ENCODE data around the gene GNAS. TPM values are rescaled to one million over a fixed set of nuclear protein-coding genes. Genes with fewer than 3 reads are reported as not detected.

The GNAS gene
- total and polyA plus RNA-seq, 10 of the 15 experiments (the other 5 are each of a cell fraction or from before 2014, with no cell fraction given), result 209 to 950 (median 394) TPM

DNA sequence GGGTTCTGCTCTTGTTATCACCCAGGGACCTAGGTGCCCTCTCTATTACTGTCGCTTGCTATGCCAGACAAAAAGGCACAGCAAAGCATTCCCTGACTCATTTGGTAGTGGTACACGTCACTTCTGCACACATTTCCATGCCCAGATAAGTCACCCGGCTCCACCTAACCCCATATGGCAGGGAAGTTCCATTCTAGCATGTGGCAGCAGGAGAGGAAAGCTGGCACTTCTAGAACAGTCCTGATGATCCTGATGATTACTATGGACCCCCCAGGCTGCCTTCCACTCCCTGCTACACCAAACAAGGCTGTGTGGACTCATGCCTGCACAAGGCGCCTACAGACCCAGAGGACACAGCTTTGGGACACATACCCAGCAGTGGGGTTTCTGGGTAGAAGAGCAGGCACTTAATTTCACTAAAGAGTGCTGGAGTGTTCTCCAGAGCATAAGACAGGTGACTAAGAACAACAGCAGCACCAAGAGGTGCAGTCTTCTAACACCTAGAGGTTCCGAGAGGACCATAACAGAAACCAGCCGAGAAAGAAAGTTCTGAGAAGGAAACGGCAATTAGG, 75.1 kb downstream of the GNAS start:
- FAIRE-seq (no peak), ATAC-seq (no peak), DNase-seq (ENCODE audit: low read depth, low spot score) (no peak)
- Histone ChIP-seq H3K4me3 (no peak overlapping the region), H2AFZ (ENCODE audit: control insufficient read depth, low read depth, low read length) (no peak overlapping the region), H3K9ac (ENCODE audit: control insufficient read depth, insufficient read depth, low read length) (no peak overlapping the region), H3K9me3 (replicated peaks; ENCODE audit: control insufficient read depth, insufficient read depth, low read length) (no peaks in the 10 kb centered on the region), H3K4me2 (ENCODE audit: control insufficient read depth, insufficient read depth) (no peak overlapping the region), H3K27ac (ENCODE audit: control insufficient read depth, insufficient read depth) (no peak overlapping the region), H3K79me2 (ENCODE audit: control insufficient read depth, insufficient read depth, low read length) (no peaks in the 10 kb centered on the region), H4K20me1 (ENCODE audit: control insufficient read depth, insufficient read depth) (no peaks in the 10 kb centered on the region; the same call in 1 of the 2 replicates), H3K27me3 (replicated peaks in 1 of 2; ENCODE audit: control insufficient read depth in 2 of 2, insufficient read depth in 2 of 2, low read length in 1 of 2) (no peaks in the 10 kb centered on the region), H3K4me1 (ENCODE audit: control insufficient read depth, insufficient read depth, low read length) (no peaks in the 10 kb centered on the region), H3K36me3 (ENCODE audit: control insufficient read depth in 2 of 2, insufficient read depth in 2 of 2, low read length in 1 of 2) (no peaks in the 10 kb centered on the region)
- TF ChIP-seq ZNF217 (IDR thresholded peaks at IDR 0.05), result no peak
- no peak for TF ChIP-seq GATAD2B (conservative IDR thresholded peaks at IDR 0.05; ENCODE audit: low read depth)
- no peak for TF ChIP-seq POLR2AphosphoS5 (IDR thresholded peaks at IDR 0.05; ENCODE audit: low read length)
- no peak for TF ChIP-seq GABPA (IDR thresholded peaks at IDR 0.05; ENCODE audit: low read depth)
- POLR2A ChIA-PET, result no interaction called here
- 74% methylated on average over 7 of the region's 7 CpGs for WGBS (ENCODE audit: insufficient coverage, insufficient replicate concordance, low lambda C conversion rate, missing lambda C conversion rate)
- RAD21 ChIA-PET (ENCODE audit: unreplicated experiment), result no interaction called here
- no TSS peak for BruUV-seq (replicated peaks)
- SMC1A ChIA-PET (ENCODE audit: uncharacterized antibody, unreplicated experiment), result no interaction called here
- in situ Hi-C loops (cut with MboI), result no loop called here
- intact Hi-C loops (cut with micrococcal nuclease; ENCODE audit: unreplicated experiment), result no loop called here
- CTCF ChIA-PET, result interaction anchor here (0.9 kb wide), 1 partner anchor 23 kb away, joined by 3 read pairs; no protein-coding TSS in a partner anchor

DNA sequence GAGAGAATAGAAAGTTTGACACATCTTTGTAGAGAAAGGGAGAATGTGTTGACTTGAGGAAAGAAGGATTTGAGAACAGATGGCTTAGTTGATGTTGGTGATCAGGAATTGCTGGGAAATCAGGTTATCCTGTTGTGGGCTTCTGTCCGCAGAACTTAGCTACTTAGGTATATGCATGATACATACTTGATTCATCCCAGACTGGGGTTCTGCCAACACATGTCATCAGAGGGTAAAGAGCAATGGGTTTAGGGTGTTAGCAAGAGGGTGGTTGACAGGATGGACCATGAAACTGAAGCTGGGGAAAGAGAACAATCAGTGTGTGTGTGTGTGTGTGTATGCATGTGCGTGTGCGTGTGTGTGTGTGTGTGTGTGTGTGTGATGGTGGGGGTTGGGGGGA, 78.0 kb downstream of the GNAS start:
- BruUV-seq (replicated peaks), result no TSS peak
- ATAC-seq, result no peak
- H3K4me1 ChIP-seq (ENCODE audit: control insufficient read depth, insufficient read depth, low read length), result no peaks in the 10 kb centered on the region
- TF ChIP-seq STAT1 (conservative IDR thresholded peaks at IDR 0.05) (no peak), PAX8 (IDR thresholded peaks at IDR 0.05) (no peak), NR2C2 (IDR thresholded peaks at IDR 0.05; ENCODE audit: borderline replicate concordance, control insufficient read depth, insufficient read length, low read depth) (no peak), BMI1 (IDR thresholded peaks at IDR 0.05; ENCODE audit: borderline replicate concordance) (no peak)
- WGBS (ENCODE audit: insufficient coverage, insufficient replicate concordance, low lambda C conversion rate, missing lambda C conversion rate), result 73% methylated on average over 3 of the region's 3 CpGs
- in situ Hi-C loops (cut with MboI), result no loop called here
- SMC1A ChIA-PET (ENCODE audit: uncharacterized antibody, unreplicated experiment), result no interaction called here
- CTCF ChIA-PET, result no interaction called here
- H3K79me2 ChIP-seq (ENCODE audit: control insufficient read depth, insufficient read depth, low read length), result no peaks in the 10 kb centered on the region
- no peak overlapping the region for H3K9ac ChIP-seq (ENCODE audit: control insufficient read depth, insufficient read depth, low read length)
- RAD21 ChIA-PET (ENCODE audit: unreplicated experiment), result no interaction called here
- H4K20me1 ChIP-seq (ENCODE audit: control insufficient read depth, insufficient read depth), result no peaks in the 10 kb centered on the region; the same call in 1 of the 2 replicates
- H2AFZ ChIP-seq (ENCODE audit: control insufficient read depth, low read depth, low read length), result no peak overlapping the region
- intact Hi-C loops (cut with micrococcal nuclease; ENCODE audit: unreplicated experiment), result no loop called here
- H3K27ac ChIP-seq (ENCODE audit: control insufficient read depth, insufficient read depth), result no peak overlapping the region
- no peaks in the 10 kb centered on the region for H3K27me3 ChIP-seq (replicated peaks in 1 of 2; ENCODE audit: control insufficient read depth in 2 of 2, insufficient read depth in 2 of 2, low read length in 1 of 2)
- POLR2A ChIA-PET, result interaction anchor here (0.7 kb wide), 1 partner anchor 79 kb away, joined by 5 read pairs; no protein-coding TSS in a partner anchor
- no peak overlapping the region for H3K4me3 ChIP-seq
- no peaks in the 10 kb centered on the region; the same call in 2 of the 3 replicates for H3K9me3 ChIP-seq (replicated peaks; ENCODE audit: control insufficient read depth, insufficient read depth, low read length)
- H3K4me2 ChIP-seq (ENCODE audit: control insufficient read depth, insufficient read depth), result no peak overlapping the region
- no peak for FAIRE-seq
- H3K36me3 ChIP-seq (ENCODE audit: control insufficient read depth in 2 of 2, insufficient read depth in 2 of 2, low read length in 1 of 2), result no peaks in the 10 kb centered on the region
- DNase-seq (ENCODE audit: low read depth, low spot score), result no peak
